Measurements from ENCODE around the gene FRMD1. TPM values are rescaled to one million over a fixed set of nuclear protein-coding genes. Genes with fewer than 3 reads are reported as not detected.

The FRMD1 gene
- total RNA-seq, 1 experiment from 2014 or later: not detected

DNA sequence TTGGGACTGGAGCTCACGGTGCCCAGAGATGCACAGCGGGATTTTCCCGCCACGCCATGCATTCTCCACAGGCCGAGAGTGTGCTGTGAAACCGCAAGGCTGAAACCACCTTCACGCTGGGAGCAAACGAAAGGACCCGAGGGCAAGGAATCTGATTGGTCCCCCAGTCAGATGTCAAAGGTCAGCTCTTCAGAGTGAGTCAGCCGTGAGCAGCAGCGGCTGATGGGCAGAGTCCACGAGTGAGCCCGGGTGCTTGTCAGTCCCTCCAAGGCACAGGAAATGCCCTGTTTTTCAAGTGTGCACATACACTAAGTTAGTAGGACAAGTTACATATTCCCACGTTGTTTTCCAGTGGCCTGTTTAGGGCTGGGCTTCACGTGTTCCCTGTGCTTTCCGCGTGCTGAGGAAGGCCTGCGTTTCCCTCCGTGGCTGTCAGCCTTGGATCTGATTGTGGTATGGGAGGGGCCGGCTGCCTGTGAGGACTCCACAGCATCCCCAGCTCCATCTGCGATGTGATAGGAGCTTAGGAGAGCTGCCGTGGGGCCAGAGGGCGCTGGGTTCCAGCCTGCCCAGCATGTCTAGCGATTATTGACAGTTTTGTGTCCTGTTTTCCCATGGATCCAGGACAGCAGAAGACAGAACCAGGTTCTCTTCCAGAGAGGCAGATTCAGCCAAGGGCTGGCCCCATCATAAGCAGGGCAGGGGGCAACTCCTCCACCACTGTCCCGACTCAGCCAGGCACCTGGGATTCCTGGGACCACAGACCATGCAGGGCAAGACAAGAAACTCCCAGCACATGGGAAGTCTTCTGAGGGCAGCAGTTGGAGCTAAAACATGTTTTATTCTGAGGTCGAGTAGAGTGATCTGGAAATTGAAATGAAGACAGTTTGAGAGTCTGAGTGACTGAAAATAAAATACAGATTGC is 38.2 kb upstream of the FRMD1 start:
- Histone ChIP-seq H3K27me3 (no peaks in the 10 kb centered on the region), H3K36me3 (no peaks in the 10 kb centered on the region), H3K4me3 (no peak overlapping the region), H3K9me3 (no peaks in the 10 kb centered on the region)
- DNase-seq: no peak

DNA sequence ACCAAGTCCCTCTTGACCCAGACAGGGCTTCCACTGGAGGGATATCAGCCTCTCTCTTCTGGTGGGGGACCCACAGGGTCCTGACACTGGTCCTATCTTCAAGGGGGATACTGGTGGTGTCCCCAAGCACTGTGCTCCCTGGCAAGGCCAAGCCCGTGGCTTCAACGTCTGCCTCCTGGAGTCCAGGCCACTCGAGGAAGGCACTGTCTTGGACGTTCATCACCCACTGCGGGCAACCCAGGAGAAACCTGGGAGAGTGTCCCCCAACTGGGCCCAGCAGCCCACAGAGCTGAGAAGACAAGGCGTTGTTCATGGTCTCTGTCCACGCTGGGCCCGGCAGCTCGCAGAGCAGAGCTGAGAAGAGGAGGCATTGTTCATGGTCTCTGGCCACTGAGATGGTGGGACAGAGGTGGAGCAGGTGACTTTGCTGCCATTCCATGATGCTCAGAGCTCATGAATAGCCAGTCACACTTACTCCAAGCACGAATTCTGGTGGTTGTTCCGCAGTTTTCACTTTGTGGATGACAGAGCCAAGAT is 37.5 kb upstream of the FRMD1 start:
- no peaks in the 10 kb centered on the region for H3K27me3 ChIP-seq
- H3K9me3 ChIP-seq: no peaks in the 10 kb centered on the region
- no peaks in the 10 kb centered on the region for H3K36me3 ChIP-seq
- no peak overlapping the region for H3K4me3 ChIP-seq
- DNase-seq: no peak

DNA sequence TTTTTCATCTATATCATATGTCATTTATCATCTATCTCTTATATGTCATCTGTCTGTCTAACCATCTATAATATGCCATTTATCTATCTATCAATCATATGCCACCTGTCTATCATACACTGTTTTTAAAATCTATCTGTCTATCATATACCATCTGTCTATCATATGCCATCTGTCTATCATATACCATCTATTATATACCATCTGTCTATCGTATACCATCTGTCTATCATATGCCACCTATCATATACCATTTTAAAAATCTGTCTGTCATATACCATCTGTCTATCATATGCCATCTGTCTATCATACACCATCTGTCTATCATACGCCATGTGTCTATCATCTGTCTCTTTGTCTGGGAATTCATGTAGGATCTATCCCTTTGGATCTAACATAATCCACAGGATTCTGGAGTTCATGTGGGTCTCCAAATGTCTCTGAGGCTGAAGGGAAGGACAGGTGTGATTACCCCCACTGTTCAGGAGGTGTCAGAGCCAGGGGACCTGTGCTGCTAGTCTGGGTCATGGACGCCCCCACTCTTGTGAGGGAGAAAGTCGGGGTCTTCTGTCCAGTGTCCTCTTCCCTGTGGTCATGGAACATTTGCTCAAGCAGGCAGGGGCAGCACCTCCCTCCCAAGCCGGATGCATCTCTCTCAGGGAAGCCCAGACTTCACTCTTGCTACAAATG is 36.9 kb upstream of the FRMD1 start:
- Histone ChIP-seq H3K9me3 (no peaks in the 10 kb centered on the region), H3K4me3 (no peak overlapping the region), H3K36me3 (no peaks in the 10 kb centered on the region), H3K27me3 (no peaks in the 10 kb centered on the region)
- DNase-seq: no peak

DNA sequence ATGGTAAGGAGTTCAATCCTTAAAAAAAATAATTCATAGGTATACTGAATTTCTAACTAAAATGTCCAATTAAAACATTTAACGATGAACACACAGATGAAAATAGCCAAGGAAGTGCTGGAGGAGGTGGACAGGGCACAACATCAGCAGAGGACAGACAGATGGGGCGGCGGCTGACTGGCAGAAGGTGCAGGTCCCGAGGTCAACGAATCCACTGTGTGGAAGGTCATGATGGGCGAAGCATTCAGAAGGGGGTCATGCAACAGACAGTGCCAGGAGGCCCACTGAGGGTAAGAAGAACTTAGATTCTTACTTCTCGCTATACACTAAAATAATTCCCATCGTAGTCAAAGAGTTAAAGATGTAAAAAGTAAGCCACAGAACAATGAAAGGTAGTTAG is 34.2 kb upstream of the FRMD1 start:
- no peak overlapping the region for H3K4me3 ChIP-seq
- no peaks in the 10 kb centered on the region for H3K9me3 ChIP-seq
- H3K27me3 ChIP-seq: no peaks in the 10 kb centered on the region
- no peaks in the 10 kb centered on the region for H3K36me3 ChIP-seq
- DNase-seq: no peak

DNA sequence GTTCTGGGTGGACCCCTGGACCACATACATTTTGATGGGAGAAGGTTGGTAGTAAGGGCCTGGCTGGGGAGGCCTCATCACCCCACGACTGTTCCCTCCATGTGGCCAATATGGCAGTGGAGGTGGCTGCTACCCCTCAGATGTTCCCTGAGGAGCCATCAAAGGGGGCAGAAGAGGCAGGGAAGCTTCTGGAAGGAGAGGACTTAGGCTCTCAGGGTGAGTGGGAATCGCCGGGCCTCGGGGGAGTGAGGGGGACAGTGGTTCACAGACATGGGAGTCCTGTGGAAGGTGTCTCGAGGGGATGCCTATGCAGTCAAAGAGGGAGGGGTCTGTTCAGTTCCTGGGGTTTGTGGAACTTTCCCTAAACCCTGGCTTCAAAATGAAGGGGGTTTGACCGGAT is 32.9 kb upstream of the FRMD1 start:
- no peaks in the 10 kb centered on the region for H3K36me3 ChIP-seq
- no peaks in the 10 kb centered on the region for H3K27me3 ChIP-seq
- no peaks in the 10 kb centered on the region for H3K9me3 ChIP-seq
- DNase-seq: no peak
- H3K4me3 ChIP-seq: no peak overlapping the region

DNA sequence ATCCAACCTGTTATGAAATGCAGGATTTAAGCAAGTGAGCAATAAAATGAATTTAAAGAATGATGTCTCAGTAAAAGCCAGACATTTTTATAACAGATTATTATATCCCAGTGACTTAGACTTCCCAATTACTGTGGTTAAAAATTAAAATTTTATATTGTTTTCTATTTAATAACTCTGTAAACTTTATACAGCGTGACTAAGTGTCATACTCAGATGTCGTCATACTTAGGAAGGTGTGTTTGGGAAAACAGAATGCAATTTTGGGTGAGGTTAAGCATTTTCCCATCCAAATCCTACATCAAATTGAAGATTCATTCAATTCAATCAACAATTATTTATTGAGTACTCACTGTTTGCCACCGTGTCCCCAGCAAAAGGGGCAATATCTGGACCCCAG is 31.4 kb upstream of the FRMD1 start:
- no peak for DNase-seq
- Histone ChIP-seq H3K9me3 (no peaks in the 10 kb centered on the region), H3K4me3 (no peak overlapping the region), H3K36me3 (no peaks in the 10 kb centered on the region), H3K27me3 (no peaks in the 10 kb centered on the region)

DNA sequence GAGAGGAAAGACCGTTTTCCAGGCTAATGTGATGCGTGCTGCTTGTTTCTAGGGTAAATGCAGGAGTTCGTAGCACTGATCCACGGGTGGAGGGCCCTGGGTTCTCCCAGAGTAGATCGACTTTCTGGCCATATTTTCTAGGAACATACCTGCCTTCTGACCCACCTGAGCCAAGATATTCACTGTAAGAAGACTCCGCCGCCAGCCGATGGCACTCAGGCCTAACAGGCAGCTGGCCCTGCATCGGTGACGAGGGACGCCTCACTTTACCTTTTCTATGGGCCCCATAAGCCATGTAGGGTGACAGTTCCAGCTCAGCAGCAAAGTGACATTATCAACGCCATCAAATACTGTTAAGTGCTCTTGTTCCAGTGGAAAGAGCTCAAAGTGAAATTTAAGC is 30.2 kb upstream of the FRMD1 start:
- no peak for DNase-seq
- H3K4me3 ChIP-seq: no peak overlapping the region
- H3K27me3 ChIP-seq: no peaks in the 10 kb centered on the region
- no peaks in the 10 kb centered on the region for H3K9me3 ChIP-seq
- H3K36me3 ChIP-seq: no peaks in the 10 kb centered on the region

DNA sequence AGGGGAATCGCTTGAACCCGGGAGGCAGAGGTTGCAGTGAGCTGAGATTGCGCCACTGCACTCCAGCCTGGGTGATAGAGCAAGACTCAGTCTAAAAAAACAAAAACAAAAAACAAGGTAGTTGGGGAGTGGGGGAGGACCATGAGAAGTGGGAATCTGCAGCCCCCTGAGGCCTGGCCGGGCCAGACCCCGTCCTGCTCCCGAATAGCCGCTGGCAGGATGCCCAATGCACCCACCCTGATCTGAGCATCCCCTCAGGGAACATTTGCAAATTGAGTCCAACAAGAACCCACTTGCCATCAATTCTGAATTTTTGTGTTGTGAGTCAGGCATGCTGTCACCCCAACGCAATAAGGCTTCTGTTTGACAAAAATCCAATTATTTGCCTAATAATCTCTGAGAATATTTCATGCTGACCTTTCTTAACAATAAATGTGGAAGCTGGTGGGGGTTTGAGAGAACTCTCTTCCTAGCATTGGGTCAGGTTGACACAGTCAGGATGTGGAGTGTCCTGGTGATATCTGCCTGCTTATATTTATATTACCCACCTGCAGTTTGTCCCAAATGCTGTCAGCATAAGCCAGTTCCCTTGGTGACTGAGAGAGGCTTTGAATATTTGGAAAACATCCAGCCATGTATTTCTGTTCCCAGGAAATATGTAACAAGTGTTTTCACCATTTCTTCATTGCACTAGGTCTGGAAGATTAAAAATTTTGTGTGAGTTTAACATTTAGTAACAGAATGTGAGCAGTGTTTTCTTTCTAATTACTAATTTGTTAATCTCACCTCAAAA is 28.4 kb upstream of the FRMD1 start:
- no peaks in the 10 kb centered on the region for H3K36me3 ChIP-seq
- DNase-seq: no peak

DNA sequence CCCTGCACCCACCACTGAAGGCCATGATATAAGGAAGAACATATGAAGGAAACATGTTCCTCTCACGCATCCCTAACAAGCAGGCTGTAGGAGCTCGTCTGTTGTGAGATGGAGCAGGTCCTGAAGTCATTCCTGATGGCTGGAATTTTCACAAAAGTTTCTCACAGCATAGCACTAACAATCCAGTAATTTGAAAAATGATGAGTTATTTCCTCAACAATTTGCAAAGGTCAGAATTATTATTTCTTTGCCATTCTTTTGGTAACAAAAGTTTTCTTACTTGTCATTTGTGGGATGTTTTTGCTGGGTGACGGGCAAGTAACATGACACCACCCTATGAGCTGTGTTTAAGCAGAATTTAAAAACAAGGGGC is 27.6 kb upstream of the FRMD1 start:
- Histone ChIP-seq H3K36me3 (no peaks in the 10 kb centered on the region), H3K4me3 (no peak overlapping the region), H3K9me3 (no peaks in the 10 kb centered on the region), H3K27me3 (no peaks in the 10 kb centered on the region)
- DNase-seq: no peak

More for the DNA sequence above, 28.4 kb upstream of the FRMD1 start:
- Histone ChIP-seq H3K9me3 (no peaks in the 10 kb centered on the region), H3K27me3 (no peaks in the 10 kb centered on the region), H3K4me3 (no peak overlapping the region)

DNA sequence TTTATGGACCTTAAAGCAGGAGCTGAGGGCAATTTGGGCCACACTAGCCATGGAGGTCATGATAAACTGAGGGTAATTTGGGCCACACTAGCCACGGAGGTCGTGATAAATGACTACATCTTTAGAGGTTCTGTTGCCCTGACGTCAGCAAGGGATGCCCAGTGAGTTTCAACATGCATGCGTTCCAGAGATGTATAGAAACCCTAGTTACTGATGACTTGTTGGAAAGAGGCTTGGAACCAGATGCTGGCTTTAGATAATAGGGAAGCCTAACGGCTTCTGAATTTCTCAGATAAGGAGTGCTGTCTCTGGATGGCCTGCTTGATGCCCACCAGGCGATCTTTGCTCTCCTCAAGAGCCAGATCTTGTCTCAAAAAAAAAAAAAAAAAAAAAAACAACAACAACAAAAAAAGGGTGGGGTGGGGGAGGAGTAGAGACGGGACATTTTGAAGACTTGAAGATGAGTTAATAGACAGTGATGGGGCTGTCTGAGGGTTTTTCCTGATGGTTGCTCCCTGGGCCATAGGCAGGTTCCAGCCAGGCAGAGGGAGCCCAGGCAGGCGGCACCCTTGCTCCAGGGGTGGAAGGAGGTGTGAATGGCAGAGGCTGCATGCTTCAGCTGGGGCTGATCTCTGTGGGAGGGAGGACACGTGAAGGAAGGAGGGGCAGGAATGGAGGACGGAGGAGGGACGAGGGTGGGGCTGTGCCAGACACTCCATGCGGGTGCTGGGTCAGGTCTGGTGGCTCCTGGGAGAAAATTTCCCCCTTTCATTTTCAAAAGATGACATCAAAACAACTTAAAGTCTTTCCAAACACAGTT is 27.0 kb upstream of the FRMD1 start:
- H3K4me3 ChIP-seq: no peak overlapping the region
- no peak for DNase-seq
- no peaks in the 10 kb centered on the region for H3K27me3 ChIP-seq
- H3K9me3 ChIP-seq: no peaks in the 10 kb centered on the region
- no peaks in the 10 kb centered on the region for H3K36me3 ChIP-seq

DNA sequence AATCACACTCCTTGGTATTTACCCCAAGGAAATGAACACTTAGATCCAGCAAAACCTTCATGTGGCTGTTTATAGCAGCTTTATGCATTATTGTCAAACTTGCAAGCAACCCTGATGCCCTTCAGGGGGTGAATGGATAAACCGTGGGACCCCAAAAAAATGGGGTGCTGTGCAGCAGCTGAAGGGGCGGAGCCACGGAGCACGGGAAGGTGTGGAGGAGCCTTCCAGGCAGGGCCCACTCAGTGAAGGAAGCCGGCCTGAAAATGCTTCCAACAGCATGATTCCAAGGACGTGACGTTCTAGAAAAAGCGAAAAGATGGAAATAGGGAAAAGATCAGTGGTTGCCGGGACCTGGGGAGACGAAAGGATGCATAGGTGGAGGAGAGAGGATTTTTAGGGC is 25.6 kb upstream of the FRMD1 start:
- Histone ChIP-seq H3K27me3 (no peaks in the 10 kb centered on the region), H3K4me3 (no peak overlapping the region), H3K9me3 (no peaks in the 10 kb centered on the region), H3K36me3 (no peaks in the 10 kb centered on the region)
- DNase-seq: no peak

DNA sequence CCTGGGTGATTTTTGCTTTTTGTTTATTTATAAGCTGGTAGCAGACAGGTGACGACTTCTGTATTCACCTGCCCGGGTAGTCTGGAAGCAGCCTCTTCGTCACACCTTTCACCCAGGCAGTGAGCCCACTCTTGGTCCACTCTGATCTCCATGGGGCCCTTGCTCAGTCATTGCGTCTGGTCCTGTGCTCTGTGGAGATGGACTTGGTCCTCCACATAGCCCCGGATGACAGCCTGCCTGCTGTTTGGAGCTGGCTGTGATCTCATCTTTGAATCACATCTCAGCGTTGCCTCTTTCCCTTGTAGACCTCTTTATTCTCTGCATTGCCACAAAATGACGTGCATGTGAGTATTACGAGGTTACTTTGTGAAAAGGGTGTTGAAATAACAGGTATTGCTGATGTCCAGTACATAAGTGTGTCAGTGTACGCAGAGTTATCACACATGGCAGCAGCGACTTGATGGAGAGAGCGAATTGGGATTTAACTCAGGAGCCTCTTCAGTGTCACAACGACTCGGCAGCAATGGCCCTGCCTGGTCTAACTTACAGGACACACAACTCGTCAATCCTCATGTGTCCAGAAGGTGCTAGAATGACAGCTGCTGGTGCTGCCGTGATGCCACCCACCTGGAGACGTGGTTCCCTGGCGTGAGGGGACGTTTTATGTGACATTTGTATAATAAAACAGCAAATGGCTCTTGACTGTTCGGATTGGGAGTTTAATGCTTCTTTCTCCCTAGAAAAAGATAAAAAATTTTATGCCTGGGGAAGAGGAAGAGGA is 24.2 kb upstream of the FRMD1 start:
- DNase-seq: no peak
- H3K27me3 ChIP-seq: no peaks in the 10 kb centered on the region
- H3K36me3 ChIP-seq: no peaks in the 10 kb centered on the region
- no peak overlapping the region for H3K4me3 ChIP-seq
- H3K9me3 ChIP-seq: no peaks in the 10 kb centered on the region

DNA sequence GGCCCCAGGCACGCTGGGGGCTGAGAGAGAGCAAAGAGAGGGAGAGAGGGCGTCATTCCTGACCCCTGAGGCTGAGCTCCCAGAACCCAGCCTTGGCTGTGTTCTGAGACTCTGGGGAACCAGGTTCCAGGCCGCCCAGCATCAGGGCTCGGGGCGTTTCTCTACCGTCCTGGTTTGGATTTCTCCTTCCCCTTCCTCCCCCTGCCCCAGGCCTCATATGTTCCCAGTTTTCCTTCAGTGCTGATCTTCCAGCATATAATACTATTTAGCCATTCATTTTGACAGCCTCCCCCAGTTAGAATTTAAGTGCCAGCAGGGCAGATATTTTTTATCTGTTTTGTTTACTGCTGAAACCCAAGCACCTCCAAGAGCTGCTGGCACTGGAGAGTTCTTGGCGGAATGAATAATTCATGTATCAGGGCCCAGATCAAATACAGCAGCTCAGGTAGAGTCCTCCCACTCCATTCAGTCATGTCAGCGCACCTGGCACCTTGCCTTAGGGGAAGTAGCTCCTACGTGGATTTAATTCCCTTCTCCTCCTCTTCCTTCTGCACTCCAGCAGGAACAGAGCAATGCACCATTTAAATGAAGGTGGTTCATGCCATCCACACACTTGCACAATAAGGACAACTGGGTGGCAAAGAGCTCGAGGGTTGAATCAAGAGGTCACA is 23.4 kb upstream of the FRMD1 start:
- Histone ChIP-seq H3K9me3 (no peaks in the 10 kb centered on the region), H3K27me3 (no peaks in the 10 kb centered on the region), H3K4me3 (no peak overlapping the region), H3K36me3 (no peaks in the 10 kb centered on the region)
- DNase-seq: no peak

DNA sequence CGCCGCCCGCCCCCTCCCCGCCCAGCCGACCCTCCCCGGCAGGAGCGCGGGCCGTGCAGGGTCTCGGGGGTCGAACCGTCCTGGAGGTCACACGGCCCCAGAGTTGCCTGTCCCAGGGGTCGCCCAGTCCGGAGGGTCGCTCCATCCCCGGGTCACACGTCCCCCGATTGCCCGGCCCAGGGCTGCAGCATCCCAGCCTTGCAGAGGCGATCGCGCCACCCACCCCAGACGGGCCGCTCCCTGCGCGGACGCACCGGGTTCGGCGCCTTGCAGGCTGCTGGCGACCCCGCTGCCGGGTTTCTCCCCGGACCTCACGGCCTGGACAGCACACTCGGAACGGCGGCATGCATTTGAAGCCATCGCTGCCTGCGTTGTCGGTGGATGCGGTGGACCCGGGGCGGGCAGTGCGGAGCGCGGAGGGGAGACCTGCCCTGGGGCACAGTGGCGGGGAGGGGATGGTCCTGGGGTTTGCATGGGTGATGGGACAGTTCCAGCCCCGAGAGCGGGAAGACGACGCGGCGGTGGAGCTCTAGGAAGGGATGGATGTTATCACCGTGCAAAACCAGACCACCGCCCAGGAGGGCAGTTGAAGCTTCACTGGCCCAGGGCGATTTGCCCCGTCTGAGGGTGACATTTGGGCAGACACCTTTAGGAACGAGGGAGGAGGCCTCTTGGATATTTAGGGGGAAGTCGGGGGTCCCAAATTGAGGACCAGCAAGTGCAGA is 22.7 kb upstream of the FRMD1 start:
- no peaks in the 10 kb centered on the region for H3K27me3 ChIP-seq
- no peak for DNase-seq
- no peak overlapping the region for H3K4me3 ChIP-seq

More for the DNA sequence above, 22.7 kb upstream of the FRMD1 start:
- Histone ChIP-seq H3K36me3 (no peaks in the 10 kb centered on the region), H3K9me3 (no peaks in the 10 kb centered on the region)

Data from MG63 (cell line).